ENCODE measurements around the gene TPRG1L.

GRCh38 chr1:3579626-3580025, 45.2 kb upstream of the TPRG1L start:
- TF ChIP-seq CTCF (IDR thresholded peaks at IDR 0.05 in 8 of 11, conservative IDR thresholded peaks at IDR 0.05 in 3 of 11) (no peak), POLR2AphosphoS5 (IDR thresholded peaks at IDR 0.05) (no peak), POLR2A (IDR thresholded peaks at IDR 0.05) (no peak)

Data from spleen (tissue), 7 donors.